Smooth muscle cell (in vitro differentiated cells): ENCODE results near the gene M1AP. TPM values are rescaled to one million over a fixed set of nuclear protein-coding genes. Genes with fewer than 3 reads are reported as not detected.

Experiments
- DNase-seq: peaks from one replicate; lab custom pipeline; 2025; ENCODE audit not compliant: unreplicated experiment; lab: John Stamatoyannopoulos, UW
- H2AFZ ChIP-seq: fragments of 200-600 bp; sonication (generic); 2 replicates; pipeline ENCODE4 v1.6.0; 2016; ENCODE audit warnings: antibody characterized with exemption, low read depth, mild to moderate bottlenecking
- H3F3A ChIP-seq: fragments of 200-600 bp; sonication (generic); 2 replicates; pipeline ENCODE4 v1.6.0; 2017; ENCODE audit warnings: antibody characterized with exemption, low read depth
- H3K27ac ChIP-seq: fragments of 200-600 bp; sonication (generic); 2 replicates; pipeline ENCODE4 v1.5.1; 2016; ENCODE audit warnings: low read depth, mild to moderate bottlenecking
- H3K27me3 ChIP-seq: fragments of 200-600 bp; sonication (generic); 2 replicates; pipeline ENCODE4 v1.6.1; 2016; ENCODE audit warnings: low read depth, mild to moderate bottlenecking
- H3K36me3 ChIP-seq: fragments of 200-600 bp; sonication (generic); 2 replicates; pipeline ENCODE4 v1.5.1; 2016; ENCODE audit warnings: low read depth
- H3K4me1 ChIP-seq: fragments of 200-600 bp; sonication (generic); 2 replicates; pipeline ENCODE4 v1.5.1; 2016; ENCODE audit warnings: low read depth
- H3K4me2 ChIP-seq: fragments of 200-600 bp; sonication (generic); 2 replicates; pipeline ENCODE4 v1.6.0; 2016; ENCODE audit warnings: mild to moderate bottlenecking
- H3K4me3 ChIP-seq: fragments of 200-600 bp; sonication (generic); 2 replicates; pipeline ENCODE4 v1.5.1; 2016; ENCODE audit warnings: mild to moderate bottlenecking
- H3K79me2 ChIP-seq: fragments of 200-600 bp; sonication (generic); 2 replicates; pipeline ENCODE4 v1.6.0; 2016; ENCODE audit warnings: low read depth, mild to moderate bottlenecking
- H3K9ac ChIP-seq: fragments of 200-600 bp; sonication (generic); 2 replicates; pipeline ENCODE4 v1.6.0; 2016; ENCODE audit warnings: low read depth
- H3K9me3 ChIP-seq: fragments of 200-600 bp; sonication (generic); replicated peaks from 2 replicates; pipeline ENCODE4 v1.5.1; 2016; ENCODE audit warnings: low read depth
- H4K20me1 ChIP-seq: fragments of 200-600 bp; sonication (generic); 2 replicates; pipeline ENCODE4 v1.6.0; 2016; ENCODE audit warnings: low read depth
- CTCF ChIP-seq: fragments of 200-600 bp; sonication (generic); IDR thresholded peaks from 2 replicates; pipeline ENCODE4 v1.5.1; 2017; ENCODE audit warnings: borderline replicate concordance, mild to moderate bottlenecking, antibody characterized with exemption; ENCODE audit not compliant: insufficient read depth, poor library complexity, severe bottlenecking
- WGBS: methylation state at CpG from one replicate; pipeline ENCODE4 v1.1.7; 2016; ENCODE audit warnings: low lambda C conversion rate; 5-methylcytosine and 5-hydroxymethylcytosine counted together
- polyA plus RNA-seq: library from polyadenylated mRNA; unstranded; fragments of >200 nt; fragmentation: Nextera tagmentation; extraction: Ambion mirVana; gene quantifications from 2 replicates; pipeline ENCODE4 v1.2.1, GENCODE V29; 2016
- total RNA-seq: library from RNA; depleted of rRNA; stranded (reverse); fragments of >200 nt; gene quantifications from 2 replicates; pipeline ENCODE4 v1.2.3, GENCODE V29; 2014

The M1AP gene
- total and polyA plus RNA-seq, 2 experiments from 2014 or later, result 1.0 to 1.2 TPM

- no peak overlapping the region for H3K9ac ChIP-seq
- 10% methylated on average over 23 of the region's 26 CpGs for WGBS
- peaks cover 23% of the 10 kb centered on the region for H3K4me1 ChIP-seq
- H4K20me1 ChIP-seq, result peaks cover 65% of the 10 kb centered on the region
- no peak for DNase-seq
- H3K79me2 ChIP-seq, result peaks cover 52% of the 10 kb centered on the region
- H3K9me3 ChIP-seq, result no peaks in the 10 kb centered on the region
- peak overlapping the region; percentile 68 for H3K4me3 ChIP-seq
- H2AFZ ChIP-seq, result peak overlapping the region; percentile 73
- no peaks in the 10 kb centered on the region for H3K27me3 ChIP-seq
- peaks cover 3% of the 10 kb centered on the region for H3K36me3 ChIP-seq
- no peak for TF ChIP-seq CTCF
- H3K27ac ChIP-seq, result peak overlapping the region; percentile 27
- peaks cover 8% of the 10 kb centered on the region for H3F3A ChIP-seq
- peak overlapping the region; percentile 98 for H3K4me2 ChIP-seq
Measured at GRCh38 chr2:74548285-74548899, 99.7 kb downstream of the M1AP start.

DNA sequence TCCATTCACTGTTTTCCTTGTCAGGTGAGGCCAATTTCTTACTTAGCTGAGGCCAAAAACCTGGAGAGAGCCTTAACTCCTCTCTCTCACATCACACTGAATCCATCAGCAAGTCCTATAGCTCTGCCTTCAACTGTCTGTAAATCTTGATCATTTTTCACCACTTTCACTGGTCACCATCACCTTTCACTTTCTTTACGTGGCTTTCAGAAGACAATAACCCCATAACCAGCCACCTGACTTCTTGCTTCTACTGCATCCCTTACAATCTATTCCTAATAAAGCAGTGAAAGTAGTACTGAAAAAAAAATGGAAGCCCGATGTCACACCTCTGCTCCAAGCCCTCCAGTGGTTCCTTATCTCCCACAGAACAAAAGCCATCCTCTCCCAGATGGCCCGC lies 102.1 kb downstream of the M1AP start:
- Histone ChIP-seq H3K4me1 (peaks cover 19% of the 10 kb centered on the region), H3K27me3 (no peaks in the 10 kb centered on the region), H3K4me3 (no peak overlapping the region), H3K79me2 (peaks cover 32% of the 10 kb centered on the region), H3K9ac (no peak overlapping the region), H3K36me3 (peaks cover 3% of the 10 kb centered on the region), H3K27ac (no peak overlapping the region), H4K20me1 (peaks cover 51% of the 10 kb centered on the region), H3K9me3 (no peaks in the 10 kb centered on the region), H3K4me2 (no peak overlapping the region), H3F3A (no peaks in the 10 kb centered on the region), H2AFZ (no peak overlapping the region)
- WGBS, result 93% methylated on average over 3 of the region's 3 CpGs
- DNase-seq, result no peak
- TF ChIP-seq CTCF, result no peak

DNA sequence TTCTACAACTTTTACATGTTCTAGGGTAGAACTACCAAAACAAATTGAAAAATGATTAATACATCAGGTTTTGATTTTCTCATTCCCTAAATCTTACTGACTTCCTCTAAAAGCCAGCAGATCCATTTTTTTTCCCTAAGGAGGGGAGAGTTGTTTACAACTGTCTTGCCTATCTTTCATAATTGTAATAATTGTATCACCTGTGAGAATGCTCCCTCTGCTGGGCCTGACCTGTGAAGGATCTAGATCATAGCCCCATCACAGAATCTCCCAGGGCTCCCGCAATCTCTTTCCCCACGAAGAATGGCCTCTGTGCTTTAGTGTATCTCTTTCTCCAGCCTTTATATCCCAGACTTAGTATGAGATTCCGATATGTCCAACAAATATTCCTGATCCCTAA lies 103.5 kb downstream of the M1AP start:
- no peak overlapping the region for H2AFZ ChIP-seq
- no peaks in the 10 kb centered on the region for H3F3A ChIP-seq
- H3K4me3 ChIP-seq, result no peak overlapping the region
- H4K20me1 ChIP-seq, result peaks cover 38% of the 10 kb centered on the region
- H3K4me2 ChIP-seq, result no peak overlapping the region
- H3K27ac ChIP-seq, result no peak overlapping the region
- H3K27me3 ChIP-seq, result no peaks in the 10 kb centered on the region
- no peak for TF ChIP-seq CTCF
- peaks cover 3% of the 10 kb centered on the region for H3K36me3 ChIP-seq
- H3K9me3 ChIP-seq, result no peaks in the 10 kb centered on the region
- H3K79me2 ChIP-seq, result peaks cover 24% of the 10 kb centered on the region
- WGBS, result 92% methylated on average over 3 of the region's 3 CpGs
- H3K4me1 ChIP-seq, result peaks cover 13% of the 10 kb centered on the region
- no peak overlapping the region for H3K9ac ChIP-seq
- DNase-seq, result no peak

DNA sequence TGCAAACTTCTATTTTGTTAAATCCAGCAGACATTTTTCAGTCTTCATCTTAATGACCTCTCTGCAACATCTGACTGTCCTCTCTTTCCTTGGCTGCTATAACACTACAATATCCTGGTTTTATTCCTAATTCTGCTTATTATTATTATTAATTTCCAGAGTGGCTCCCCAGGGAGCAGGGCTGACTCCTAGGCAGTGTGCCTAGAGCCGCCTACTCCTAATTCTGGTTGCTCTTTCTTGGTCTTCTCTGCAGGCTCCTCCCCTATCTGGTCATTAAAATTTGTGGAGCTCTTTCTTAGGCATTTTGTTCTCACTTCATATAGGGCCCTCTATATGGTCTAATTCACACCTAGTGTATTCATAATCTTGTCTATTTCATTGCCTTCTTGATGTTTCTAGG lies 105.2 kb downstream of the M1AP start:
- Histone ChIP-seq H3K9me3 (no peaks in the 10 kb centered on the region), H3K9ac (no peak overlapping the region), H3K79me2 (peaks cover 21% of the 10 kb centered on the region), H3K4me1 (no peaks in the 10 kb centered on the region), H3K27ac (no peak overlapping the region), H3K4me2 (no peak overlapping the region), H3F3A (no peaks in the 10 kb centered on the region), H3K4me3 (no peak overlapping the region), H3K27me3 (no peaks in the 10 kb centered on the region), H3K36me3 (peaks cover 3% of the 10 kb centered on the region), H2AFZ (no peak overlapping the region), H4K20me1 (peaks cover 25% of the 10 kb centered on the region)
- no peak for DNase-seq
- WGBS, result 96% methylated on average over 1 of the region's 1 CpG
- no peak for TF ChIP-seq CTCF
